HG03066 (cell line): ENCODE measurements around the gene RNU1-4.
"Not testable (repeated sequence)": the region's sequence is repeated elsewhere in the genome, so short reads cannot be mapped to it uniquely, and the experiment has no call there.

Source experiments
- ATAC-seq: cut with Tn5 transposase; IDR thresholded peaks from one replicate; pipeline ENCODE4 v1.9.1; 2021; ENCODE audit warnings: low read depth; ENCODE audit not compliant: unreplicated experiment

The RNU1-4 gene

DNA sequence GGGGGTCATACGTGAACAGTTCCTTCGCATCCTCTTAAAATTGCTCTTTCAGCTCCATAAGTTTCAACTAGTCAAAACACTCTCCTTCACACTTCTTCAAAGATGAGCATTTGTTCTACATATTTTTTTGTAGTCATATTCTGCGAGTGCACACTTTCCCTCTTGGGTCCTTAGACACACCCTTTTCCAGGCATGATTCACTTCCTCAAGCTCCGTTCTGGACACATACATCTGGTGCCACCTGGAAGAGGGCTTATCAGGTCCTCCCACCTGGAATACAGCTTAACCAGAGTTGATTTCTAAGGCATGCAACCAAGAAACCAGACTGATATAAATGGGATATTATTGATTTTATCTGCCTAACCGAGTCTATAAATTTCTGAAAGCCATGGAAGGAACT, 47.4 kb downstream of the RNU1-4 start:
- not testable (repeated sequence) for ATAC-seq
